Kidney capillary endothelial cell (primary cell): ENCODE results near the gene CEBPB.

Experiments
- DNase-seq: peaks from one replicate; pipeline ENCODE4 v3.0.0-alpha.2; 2018; ENCODE audit warnings: low spot score

Gene CEBPB

GRCh38 chr20:50213531-50214106 is 23.0 kb downstream of the CEBPB start:
- no peak for DNase-seq

GRCh38 chr20:50214226-50215024 is 23.8 kb downstream of the CEBPB start:
- no peak for DNase-seq

GRCh38 chr20:50215101-50215690 is 24.6 kb downstream of the CEBPB start:
- DNase-seq = no peak

GRCh38 chr20:50215926-50216325 is 25.3 kb downstream of the CEBPB start:
- DNase-seq = no peak

- no peak for DNase-seq
These were observed 26.0 kb downstream of the CEBPB start for GRCh38 chr20:50216543-50217206.

DNA sequence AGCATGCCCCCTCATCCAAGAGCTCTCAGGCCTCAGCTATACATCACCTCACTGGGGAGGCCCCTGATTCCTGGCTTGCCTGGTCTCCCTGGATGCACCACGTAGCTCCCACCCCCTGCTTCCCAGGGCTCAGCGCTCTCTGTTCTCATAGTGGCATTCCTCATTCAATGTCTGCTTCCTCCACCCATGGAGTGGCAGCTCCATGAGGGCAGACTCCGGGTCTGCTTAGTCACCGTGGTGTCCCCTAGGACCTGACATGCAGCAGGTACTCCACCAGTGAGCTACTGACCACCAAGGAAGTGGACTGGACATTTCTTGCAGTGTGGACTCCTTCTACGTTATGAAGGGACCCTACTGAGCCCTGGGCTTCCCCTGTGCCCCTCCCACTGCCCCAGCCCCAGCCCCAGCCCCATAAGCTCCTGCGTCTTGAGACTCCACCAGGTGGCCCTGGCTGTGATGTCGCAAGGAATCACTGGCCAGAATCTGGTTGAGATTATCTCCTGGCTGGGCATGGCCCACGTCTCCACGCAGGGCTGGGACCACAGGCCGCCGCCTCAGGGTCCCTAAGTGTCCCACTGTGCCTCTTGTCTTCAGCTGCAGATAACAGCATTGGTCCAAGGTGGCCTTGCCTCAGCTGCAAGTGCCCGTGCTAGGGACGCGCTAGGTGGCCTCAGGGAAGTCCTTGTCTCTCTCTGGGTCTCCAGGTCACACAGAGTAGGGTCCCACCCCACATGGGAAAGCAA is 26.7 kb downstream of the CEBPB start:
- DNase-seq = no peak

DNA sequence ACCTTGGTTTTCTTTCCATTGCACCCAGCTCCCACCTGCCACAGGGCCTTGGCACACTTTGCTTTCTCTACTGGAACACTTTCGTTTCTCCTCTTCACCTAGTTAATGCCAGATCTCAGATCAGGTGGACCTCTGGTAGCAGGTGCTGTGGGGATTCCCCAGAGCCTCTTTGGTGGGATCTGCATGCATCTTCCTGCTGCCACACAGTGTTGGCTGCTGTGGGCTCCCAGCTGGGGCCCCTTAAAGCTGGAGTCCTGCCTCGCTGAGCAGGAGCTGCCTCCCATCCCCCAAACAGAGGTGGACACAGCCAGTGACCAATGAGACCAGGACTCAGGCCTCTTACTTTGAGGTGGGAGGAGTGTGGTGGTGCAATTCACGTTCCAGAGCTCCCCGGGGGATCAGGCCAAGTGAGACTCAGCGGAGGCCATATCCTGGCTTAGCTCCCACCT is 28.4 kb downstream of the CEBPB start:
- DNase-seq = no peak

DNA sequence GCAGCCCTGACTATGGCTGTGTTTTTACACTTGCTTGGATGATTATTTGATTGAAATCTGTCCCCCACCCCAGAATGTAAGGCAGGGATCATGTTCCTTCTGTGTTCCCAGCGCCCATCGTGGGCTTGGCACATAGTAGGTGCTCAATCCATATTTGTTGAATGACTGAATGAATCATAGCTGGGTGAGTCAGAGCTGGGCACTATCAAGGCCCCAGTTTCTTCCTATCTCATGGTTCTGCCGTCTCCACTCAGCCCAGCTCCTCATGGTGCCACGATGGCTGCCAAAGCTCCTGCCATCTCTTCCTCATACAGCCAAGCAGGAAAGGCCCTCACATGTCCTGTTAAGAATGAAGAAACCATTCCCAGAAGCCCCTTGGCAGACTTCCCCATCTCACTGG is 29.0 kb downstream of the CEBPB start:
- no peak for DNase-seq

DNA sequence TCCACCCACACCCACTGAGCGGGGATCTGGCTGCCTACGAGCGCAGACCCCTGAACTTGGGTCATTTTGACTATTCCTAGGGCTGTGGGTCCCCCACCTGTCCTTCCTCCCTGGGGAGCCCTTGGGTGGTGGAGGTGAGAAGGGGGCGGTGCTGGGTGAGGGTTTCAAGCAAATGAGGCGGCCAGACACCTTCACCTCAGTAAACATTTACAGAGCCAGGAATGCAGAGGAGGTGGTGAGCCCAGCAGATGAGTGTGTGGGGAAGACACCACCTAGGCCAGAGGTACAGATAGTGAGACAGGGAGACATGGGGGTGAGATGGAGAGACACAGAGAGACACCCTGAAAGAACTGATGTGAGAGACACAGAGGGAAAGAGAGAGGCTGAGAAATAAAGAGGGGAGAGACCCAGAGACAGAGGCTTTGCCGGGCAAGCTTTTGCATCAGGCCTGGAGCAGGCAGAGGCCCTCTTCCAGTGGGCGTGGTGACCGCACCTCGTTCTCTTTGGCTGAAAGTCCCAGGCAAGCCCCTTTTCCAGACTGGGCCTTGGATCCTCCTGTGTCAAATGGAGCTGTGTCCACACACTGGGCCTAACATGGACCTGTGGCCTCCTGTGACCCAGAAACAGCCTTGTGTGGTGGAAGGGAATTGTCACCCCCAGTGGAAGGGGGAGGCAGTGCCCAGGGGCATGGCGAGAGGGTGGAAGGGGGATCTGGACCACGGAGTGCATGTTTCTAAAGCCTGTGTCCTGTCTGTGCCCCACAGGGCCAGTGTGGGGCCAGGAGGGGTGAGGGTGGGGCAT is 29.7 kb downstream of the CEBPB start:
- DNase-seq = no peak

- DNase-seq = no peak
These were observed 30.3 kb downstream of the CEBPB start for GRCh38 chr20:50220894-50221365.

- DNase-seq = no peak
These were observed 31.1 kb downstream of the CEBPB start for GRCh38 chr20:50221501-50222308.

- DNase-seq = no peak
These were observed 31.8 kb downstream of the CEBPB start for GRCh38 chr20:50222309-50223038.

DNA sequence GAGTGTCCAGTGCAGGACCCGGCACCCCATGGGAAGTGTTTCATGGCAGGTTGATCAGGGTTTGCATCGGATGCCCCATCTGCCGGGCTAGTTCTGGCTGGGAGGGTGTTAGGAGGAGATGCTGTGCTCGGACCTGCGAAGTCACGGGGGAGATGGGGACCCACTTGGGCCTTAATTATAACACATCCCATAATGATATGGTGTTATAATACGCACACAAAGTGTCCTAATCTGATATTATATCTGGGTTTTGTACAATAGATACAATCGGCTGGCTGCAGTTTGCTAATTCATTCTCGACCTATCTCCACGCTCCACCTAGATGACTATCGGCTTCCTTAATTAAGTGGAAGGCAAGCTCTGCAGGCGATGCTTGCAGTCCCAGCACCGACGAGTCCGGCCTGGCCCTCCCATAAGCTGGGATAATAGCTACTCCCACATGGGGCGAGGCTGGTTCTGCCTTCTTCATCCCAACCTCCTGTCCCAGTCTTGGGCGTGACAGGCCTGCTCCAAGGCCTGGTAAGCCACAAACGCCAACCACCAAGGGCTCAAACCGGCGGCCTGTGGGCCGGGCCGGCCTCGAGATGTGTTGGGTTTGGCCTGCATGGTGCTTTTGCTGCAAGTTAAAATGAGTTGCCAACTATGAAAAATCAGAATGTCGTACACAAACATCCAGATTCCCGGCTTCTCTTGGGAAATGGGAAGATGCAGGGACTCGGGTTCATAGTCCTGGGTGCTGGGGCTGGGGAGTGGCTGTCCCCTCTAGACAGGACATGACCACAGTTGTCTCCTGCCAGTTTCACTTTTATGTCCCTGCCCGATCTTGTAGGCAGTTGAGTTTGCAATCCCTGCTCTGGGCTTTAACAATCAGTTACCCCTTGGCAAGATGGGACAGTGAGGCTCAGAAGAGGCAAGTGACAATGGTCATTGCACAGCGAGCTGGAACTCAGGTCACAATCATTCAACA is 32.7 kb downstream of the CEBPB start:
- DNase-seq = no peak

DNA sequence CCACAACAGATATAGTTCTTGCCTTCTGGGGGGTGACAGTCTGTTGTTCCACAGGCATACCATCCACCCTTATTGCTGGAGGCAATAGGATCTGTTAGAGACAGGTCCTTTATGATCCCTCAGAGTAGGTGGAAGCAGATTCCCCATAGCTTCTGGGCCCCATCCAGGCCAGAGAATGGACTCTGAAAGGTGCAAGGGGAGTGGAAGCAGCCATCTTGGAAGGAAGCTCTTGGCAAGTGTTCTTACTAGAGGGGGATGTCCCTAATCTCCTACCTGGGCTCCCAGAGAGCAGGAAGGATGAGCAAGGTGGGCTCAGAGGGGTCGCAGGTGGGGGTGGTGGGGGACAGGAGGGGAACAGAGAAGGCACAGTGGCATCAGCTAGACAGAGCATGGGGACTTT is 33.4 kb downstream of the CEBPB start:
- no peak for DNase-seq

GRCh38 chr20:50224531-50225255 is 34.1 kb downstream of the CEBPB start:
- no peak for DNase-seq

DNA sequence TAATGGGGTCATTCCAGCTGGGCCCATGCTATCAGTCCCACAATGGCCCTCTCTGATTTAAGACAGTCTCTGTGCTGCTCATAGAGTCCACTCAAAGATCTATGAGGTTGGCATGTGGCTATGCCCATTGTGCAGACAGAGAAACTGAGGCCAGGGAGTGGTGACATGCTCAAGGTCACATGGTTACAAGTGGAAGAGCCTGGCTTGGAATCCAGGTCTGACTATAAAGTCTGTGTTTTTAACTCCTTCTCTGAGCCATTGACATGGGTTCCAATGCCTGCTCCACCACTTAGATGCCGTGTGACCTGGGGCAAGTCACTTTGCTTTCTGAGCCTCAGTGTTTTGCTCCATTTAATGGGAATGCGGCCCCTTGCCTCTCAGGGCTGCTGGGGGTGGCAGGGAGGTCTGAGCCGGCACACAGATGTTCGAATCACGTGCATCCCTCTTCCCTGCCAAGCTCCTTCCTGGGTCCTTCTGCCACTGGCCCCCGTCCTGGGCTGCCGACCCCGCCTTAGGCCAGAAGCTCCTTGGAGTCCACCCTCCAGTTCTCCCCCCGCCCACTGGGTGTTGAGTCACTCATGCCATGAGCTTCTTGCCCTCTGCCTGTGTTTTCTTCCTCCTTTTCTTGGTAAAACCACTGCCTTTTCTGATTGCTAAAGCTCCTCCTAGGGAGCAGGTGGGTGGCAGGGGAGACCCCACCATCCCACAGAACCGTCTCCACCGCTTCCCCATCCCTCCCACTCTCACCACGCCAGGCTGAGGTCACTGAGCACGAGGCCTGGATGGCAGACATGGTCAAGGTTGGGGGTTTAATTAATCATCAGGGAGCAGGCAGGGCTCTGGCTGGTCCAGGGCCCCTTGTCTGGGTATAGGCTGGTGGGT is 35.7 kb downstream of the CEBPB start:
- no peak for DNase-seq

GRCh38 chr20:50227506-50227905 is 36.9 kb downstream of the CEBPB start:
- DNase-seq = no peak
